Effector memory CD4-positive, alpha-beta T cell (primary cell): ENCODE data around the gene KIRREL3.

Source experiments
- DNase-seq, 3 donors: peaks; one replicate each; pipeline ENCODE4 v3.0.0-alpha.2; 2020
- H3K27ac ChIP-seq: 2 replicates; pipeline ENCODE4 v1.7.0; 2013; ENCODE audit warnings: mild to moderate bottlenecking, low read length, moderate library complexity; ENCODE audit not compliant: insufficient read depth, poor library complexity, severe bottlenecking
- H3K27me3 ChIP-seq: replicated peaks from 2 replicates; pipeline ENCODE4 v1.7.0; 2013; ENCODE audit warnings: mild to moderate bottlenecking, low read length; ENCODE audit not compliant: insufficient read depth, control insufficient read depth, poor library complexity, severe bottlenecking
- H3K36me3 ChIP-seq: 2 replicates; pipeline ENCODE4 v1.7.0; 2013; ENCODE audit warnings: mild to moderate bottlenecking, low read length, moderate library complexity; ENCODE audit not compliant: control insufficient read depth, insufficient read depth
- H3K4me1 ChIP-seq: 2 replicates; pipeline ENCODE4 v1.7.0; 2013; ENCODE audit warnings: low read length, mild to moderate bottlenecking; ENCODE audit not compliant: control insufficient read depth, insufficient read depth, poor library complexity, severe bottlenecking
- H3K4me3 ChIP-seq: 2 replicates; pipeline ENCODE4 v1.7.0; 2013; ENCODE audit warnings: low read length, low read depth, mild to moderate bottlenecking; ENCODE audit not compliant: insufficient read depth, poor library complexity, severe bottlenecking
- H3K9me3 ChIP-seq: 2 replicates; pipeline ENCODE4 v1.7.0; 2013; ENCODE audit warnings: mild to moderate bottlenecking, low read length, moderate library complexity; ENCODE audit not compliant: control insufficient read depth

The KIRREL3 gene

GRCh38 chr11:126756421-126756820 is 244.1 kb downstream of the KIRREL3 start:
- no peaks in the 10 kb centered on the region for H3K36me3 ChIP-seq
- no peak for DNase-seq
- no peak overlapping the region for H3K27ac ChIP-seq
- no peaks in the 10 kb centered on the region for H3K9me3 ChIP-seq
- no peak overlapping the region for H3K4me3 ChIP-seq
- H3K27me3 ChIP-seq, result peaks cover 4% of the 10 kb centered on the region
- H3K4me1 ChIP-seq, result no peaks in the 10 kb centered on the region

- no peak for DNase-seq
- H3K27me3 ChIP-seq, result peaks cover 4% of the 10 kb centered on the region
- no peak overlapping the region for H3K4me3 ChIP-seq
- H3K9me3 ChIP-seq, result no peaks in the 10 kb centered on the region
- no peak overlapping the region for H3K27ac ChIP-seq
- no peaks in the 10 kb centered on the region for H3K4me1 ChIP-seq
- no peaks in the 10 kb centered on the region for H3K36me3 ChIP-seq
Observed at GRCh38 chr11:126755526-126755925, 245.0 kb downstream of the KIRREL3 start.

GRCh38 chr11:126754591-126755426 is 245.8 kb downstream of the KIRREL3 start:
- Histone ChIP-seq H3K9me3 (no peaks in the 10 kb centered on the region), H3K4me1 (no peaks in the 10 kb centered on the region), H3K27ac (no peak overlapping the region), H3K36me3 (no peaks in the 10 kb centered on the region), H3K27me3 (peaks cover 4% of the 10 kb centered on the region), H3K4me3 (no peak overlapping the region)
- no peak for DNase-seq

- Histone ChIP-seq H3K27ac (no peak overlapping the region), H3K36me3 (no peaks in the 10 kb centered on the region), H3K9me3 (no peaks in the 10 kb centered on the region), H3K4me1 (no peaks in the 10 kb centered on the region), H3K27me3 (peaks cover 4% of the 10 kb centered on the region), H3K4me3 (no peak overlapping the region)
- no peak for DNase-seq
Observed at GRCh38 chr11:126753990-126754389, 246.6 kb downstream of the KIRREL3 start.

- Histone ChIP-seq H3K36me3 (no peaks in the 10 kb centered on the region), H3K27me3 (peaks cover 4% of the 10 kb centered on the region), H3K4me3 (no peak overlapping the region), H3K27ac (no peak overlapping the region), H3K4me1 (no peaks in the 10 kb centered on the region), H3K9me3 (no peaks in the 10 kb centered on the region)
- no peak for DNase-seq
Observed at GRCh38 chr11:126751242-126751641, 249.3 kb downstream of the KIRREL3 start.

- Histone ChIP-seq H3K27ac (no peak overlapping the region), H3K27me3 (no peaks in the 10 kb centered on the region), H3K4me3 (no peak overlapping the region), H3K4me1 (no peaks in the 10 kb centered on the region), H3K9me3 (no peaks in the 10 kb centered on the region), H3K36me3 (no peaks in the 10 kb centered on the region)
- no peak for DNase-seq
Observed at GRCh38 chr11:126748793-126749192, 251.8 kb downstream of the KIRREL3 start.

- no peaks in the 10 kb centered on the region for H3K9me3 ChIP-seq
- no peak for DNase-seq
- no peaks in the 10 kb centered on the region for H3K4me1 ChIP-seq
- no peak overlapping the region for H3K4me3 ChIP-seq
- H3K27me3 ChIP-seq, result no peaks in the 10 kb centered on the region
- no peaks in the 10 kb centered on the region for H3K36me3 ChIP-seq
- no peak overlapping the region for H3K27ac ChIP-seq
Observed at GRCh38 chr11:126748100-126748791, 252.3 kb downstream of the KIRREL3 start.

- Histone ChIP-seq H3K27me3 (no peaks in the 10 kb centered on the region), H3K27ac (no peak overlapping the region), H3K9me3 (no peaks in the 10 kb centered on the region), H3K4me1 (no peaks in the 10 kb centered on the region), H3K36me3 (no peaks in the 10 kb centered on the region), H3K4me3 (no peak overlapping the region)
- DNase-seq, result no peak
Observed at GRCh38 chr11:126747315-126747714, 253.3 kb downstream of the KIRREL3 start.

GRCh38 chr11:126746443-126746842 is 254.1 kb downstream of the KIRREL3 start:
- DNase-seq, result no peak
- H3K4me1 ChIP-seq, result no peaks in the 10 kb centered on the region
- no peak overlapping the region for H3K4me3 ChIP-seq
- H3K36me3 ChIP-seq, result no peaks in the 10 kb centered on the region
- H3K27me3 ChIP-seq, result no peaks in the 10 kb centered on the region
- H3K9me3 ChIP-seq, result no peaks in the 10 kb centered on the region
- no peak overlapping the region for H3K27ac ChIP-seq

GRCh38 chr11:126744699-126745098 is 255.9 kb downstream of the KIRREL3 start:
- Histone ChIP-seq H3K4me1 (no peaks in the 10 kb centered on the region), H3K4me3 (no peak overlapping the region), H3K27me3 (no peaks in the 10 kb centered on the region), H3K9me3 (no peaks in the 10 kb centered on the region), H3K36me3 (no peaks in the 10 kb centered on the region), H3K27ac (no peak overlapping the region)
- no peak for DNase-seq
